Epithelial cell of prostate (primary cell): Measurements from ENCODE around the gene CSNK1A1.
"Not testable (repeated sequence)": the region's sequence is repeated elsewhere in the genome, so short reads cannot be mapped to it uniquely, and the experiment has no call there.

Experiments
- DNase-seq: peaks from one replicate; pipeline ENCODE4 v3.0.0-alpha.2; 2011; ENCODE audit warnings: low read depth, low spot score
- H3K27ac ChIP-seq: fragments of 450-650 bp; 2 replicates; pipeline ENCODE4 v1.5.1; 2017; ENCODE audit warnings: mild to moderate bottlenecking

The CSNK1A1 gene

GRCh38 chr5:149466457-149466972 lies 84.7 kb downstream of the CSNK1A1 start:
- no peak for DNase-seq
- no peak overlapping the region for H3K27ac ChIP-seq

DNA sequence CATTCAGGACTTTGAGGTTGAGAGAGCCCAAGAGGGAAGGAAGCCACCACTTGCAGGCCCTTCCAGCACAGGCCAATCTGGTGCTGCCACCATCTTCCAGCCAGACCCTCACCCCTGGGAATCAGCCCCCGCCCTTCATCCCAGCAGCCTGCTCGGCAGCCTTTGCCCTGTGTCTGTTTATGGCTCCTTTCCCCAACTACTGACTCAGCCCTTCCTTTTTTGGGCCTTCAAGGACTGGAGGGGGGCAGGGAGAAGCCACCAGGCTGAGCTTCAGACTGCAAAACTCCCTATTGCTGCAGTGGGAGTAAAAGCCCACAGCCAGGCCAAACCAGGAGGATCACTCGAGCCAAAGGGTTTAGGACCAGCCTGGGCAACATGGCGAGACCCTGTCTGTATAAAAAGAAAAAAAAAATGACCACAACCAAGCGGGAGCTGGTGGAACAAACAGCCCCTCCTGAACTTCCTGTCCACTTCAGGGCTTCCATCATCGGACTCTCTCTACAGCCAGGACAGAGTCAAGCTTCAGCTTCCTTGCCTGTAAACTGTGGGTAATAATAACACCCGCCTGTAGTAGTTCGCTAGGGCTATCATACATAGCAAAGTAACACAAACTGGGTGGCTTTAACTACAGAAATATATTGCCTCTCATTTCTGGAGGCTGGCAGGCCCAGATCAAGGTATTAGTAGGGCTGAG lies 86.3 kb downstream of the CSNK1A1 start:
- DNase-seq: no peak

GRCh38 chr5:149461907-149462306 lies 89.3 kb downstream of the CSNK1A1 start:
- H3K27ac ChIP-seq, DNase-seq: not testable (repeated sequence)

More for the DNA sequence above, 86.3 kb downstream of the CSNK1A1 start:
- H3K27ac ChIP-seq: no peak overlapping the region

DNA sequence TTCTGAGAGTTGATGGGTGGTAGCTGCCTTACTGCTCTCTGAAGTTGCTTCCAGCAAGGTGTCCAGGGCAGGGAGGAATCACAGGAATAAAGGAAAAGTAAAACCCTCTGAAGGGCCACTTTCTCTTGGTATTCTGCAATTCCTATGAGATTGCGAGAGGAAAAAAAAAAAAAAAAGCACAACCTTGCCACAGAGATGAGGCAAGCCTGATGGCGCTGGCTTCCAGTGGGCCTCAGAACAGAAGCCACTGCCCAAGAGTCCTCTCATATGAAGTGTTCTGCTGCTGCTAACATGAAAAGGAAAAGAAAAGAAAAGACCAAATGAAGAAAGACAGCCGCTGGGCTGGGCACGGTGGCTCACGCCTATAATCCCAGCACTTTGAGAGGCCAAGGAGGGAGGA lies 91.3 kb downstream of the CSNK1A1 start:
- DNase-seq: no peak
- no peak overlapping the region for H3K27ac ChIP-seq

GRCh38 chr5:149457393-149457763 lies 93.9 kb downstream of the CSNK1A1 start:
- no peak overlapping the region for H3K27ac ChIP-seq
- no peak for DNase-seq

- no peak overlapping the region for H3K27ac ChIP-seq
- DNase-seq: no peak
Measured at GRCh38 chr5:149456597-149457392, 94.4 kb downstream of the CSNK1A1 start.

GRCh38 chr5:149455889-149456409 lies 95.3 kb downstream of the CSNK1A1 start:
- no peak overlapping the region for H3K27ac ChIP-seq

DNA sequence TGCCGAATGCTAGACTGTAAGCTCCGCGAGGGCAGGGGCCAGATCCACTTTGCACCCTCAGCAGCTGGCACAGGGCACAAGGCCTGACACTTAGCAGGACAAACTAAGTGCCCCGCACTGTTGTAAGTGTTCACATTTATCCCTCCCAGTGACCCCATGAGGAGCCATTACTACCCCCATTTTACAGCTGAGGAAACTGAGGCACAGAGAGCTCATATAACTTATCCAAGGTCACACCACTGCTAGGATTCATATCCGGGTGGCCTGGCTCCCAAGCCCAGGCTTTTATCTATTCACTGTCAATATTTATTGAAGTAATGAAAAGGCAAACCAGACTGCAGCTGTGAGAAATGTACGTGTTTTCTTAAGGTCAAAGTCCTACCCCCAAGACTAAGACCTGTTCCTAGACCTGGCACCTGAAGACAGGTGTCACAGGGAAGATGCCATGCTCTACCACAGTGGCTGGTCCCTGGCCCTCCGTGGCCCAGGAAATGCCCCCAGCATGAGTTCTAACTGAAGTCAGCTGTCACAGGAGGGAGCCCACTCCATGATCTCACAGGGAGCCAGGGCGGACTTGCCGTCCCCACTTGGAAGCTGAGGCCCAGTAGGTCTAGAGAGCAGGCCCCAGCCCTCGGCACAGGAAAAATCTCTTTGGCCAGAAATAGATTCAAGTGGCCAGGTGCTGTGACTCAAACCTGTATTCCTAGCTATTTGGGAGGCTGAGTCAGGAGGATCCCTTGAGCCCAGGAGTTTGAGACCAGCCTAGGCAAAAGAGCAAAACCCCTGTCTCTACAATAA lies 97.4 kb downstream of the CSNK1A1 start:
- no peak for DNase-seq
- H3K27ac ChIP-seq: peak overlapping the region; percentile 56

More at GRCh38 chr5:149455889-149456409, 95.3 kb downstream of the CSNK1A1 start:
- DNase-seq: no peak

GRCh38 chr5:149452665-149453617 lies 98.3 kb downstream of the CSNK1A1 start:
- no peak for DNase-seq
- peak overlapping the region; percentile 56 for H3K27ac ChIP-seq

DNA sequence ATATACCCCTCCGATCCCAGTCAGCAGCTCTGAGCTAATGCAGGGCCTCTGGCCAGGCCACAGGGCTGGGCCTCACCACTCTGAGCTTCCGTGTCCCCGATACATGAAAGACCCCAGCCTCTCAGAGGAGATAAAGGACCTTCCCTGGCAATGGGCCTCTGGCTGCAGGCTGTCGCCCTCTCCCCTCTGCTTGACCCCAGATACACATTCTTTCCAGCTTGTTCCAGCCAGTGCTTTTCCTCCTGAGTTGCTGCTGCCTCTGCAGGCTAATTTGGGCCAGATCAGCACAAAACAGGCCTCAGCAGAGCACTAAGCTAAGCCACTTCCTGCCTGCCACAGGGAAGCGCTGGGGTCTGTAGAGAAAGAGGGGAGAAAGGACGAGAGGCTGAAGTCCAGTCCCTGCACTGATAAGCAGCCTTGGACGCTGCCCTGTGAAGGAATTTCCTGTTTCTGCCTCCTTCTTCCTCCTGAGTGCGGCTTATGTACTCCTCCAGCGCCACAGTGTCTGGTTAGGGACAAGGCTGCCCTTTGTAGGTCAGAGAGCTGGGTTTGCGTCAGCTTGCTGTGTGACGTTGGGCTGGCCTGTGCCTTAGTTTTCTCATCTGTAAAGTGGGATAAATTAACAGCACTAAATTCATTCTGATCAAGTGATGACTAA lies 99.1 kb downstream of the CSNK1A1 start:
- H3K27ac ChIP-seq: peak overlapping the region; percentile 56
- DNase-seq: no peak

DNA sequence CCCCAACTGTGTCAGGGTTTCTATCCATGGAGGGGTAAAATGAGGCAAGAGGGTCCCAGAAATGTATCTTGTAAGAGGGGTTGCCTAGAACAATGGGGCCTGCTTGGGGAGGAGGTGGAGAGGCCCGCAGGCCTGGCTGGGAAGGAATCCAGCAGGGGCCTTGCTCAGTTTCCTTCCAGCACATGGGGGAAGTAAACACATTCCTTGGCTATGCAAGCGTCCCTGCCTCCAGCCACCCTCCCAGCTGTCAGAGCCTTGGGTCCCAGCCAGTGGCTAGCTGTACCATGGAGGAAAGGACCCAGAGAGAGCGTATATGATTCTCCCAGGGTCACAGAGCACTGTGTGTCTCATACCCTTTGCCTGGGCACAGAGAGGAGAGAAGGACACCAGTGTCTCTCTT lies 101.0 kb downstream of the CSNK1A1 start:
- no peak overlapping the region for H3K27ac ChIP-seq

GRCh38 chr5:149448831-149449714 lies 102.2 kb downstream of the CSNK1A1 start:
- no peak overlapping the region for H3K27ac ChIP-seq
- no peak for DNase-seq

More for the DNA sequence above, 101.0 kb downstream of the CSNK1A1 start:
- no peak for DNase-seq

DNA sequence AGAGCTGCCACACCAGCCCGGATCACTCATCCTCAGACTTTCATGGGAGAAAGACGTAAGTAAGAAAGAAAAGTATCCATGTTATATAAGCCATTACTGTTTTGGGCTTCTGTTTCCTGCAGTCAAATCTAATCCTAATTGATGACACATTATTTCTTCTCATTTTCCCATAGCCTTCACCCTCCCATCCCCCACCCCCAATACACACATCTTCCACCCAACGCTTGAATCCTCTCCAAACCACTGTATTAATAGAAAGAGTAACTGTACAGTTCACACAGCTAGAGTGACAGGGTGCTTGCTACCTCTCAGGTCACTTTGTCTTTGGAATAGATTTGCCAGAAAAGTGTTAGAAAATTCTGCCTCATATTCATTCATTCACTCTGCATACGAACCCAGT lies 102.8 kb downstream of the CSNK1A1 start:
- no peak for DNase-seq
- H3K27ac ChIP-seq: no peak overlapping the region

- H3K27ac ChIP-seq: no peak overlapping the region
- no peak for DNase-seq
Measured at GRCh38 chr5:149447373-149448367, 103.6 kb downstream of the CSNK1A1 start.

GRCh38 chr5:149446794-149447193 lies 104.4 kb downstream of the CSNK1A1 start:
- H3K27ac ChIP-seq, DNase-seq: not testable (repeated sequence)

DNA sequence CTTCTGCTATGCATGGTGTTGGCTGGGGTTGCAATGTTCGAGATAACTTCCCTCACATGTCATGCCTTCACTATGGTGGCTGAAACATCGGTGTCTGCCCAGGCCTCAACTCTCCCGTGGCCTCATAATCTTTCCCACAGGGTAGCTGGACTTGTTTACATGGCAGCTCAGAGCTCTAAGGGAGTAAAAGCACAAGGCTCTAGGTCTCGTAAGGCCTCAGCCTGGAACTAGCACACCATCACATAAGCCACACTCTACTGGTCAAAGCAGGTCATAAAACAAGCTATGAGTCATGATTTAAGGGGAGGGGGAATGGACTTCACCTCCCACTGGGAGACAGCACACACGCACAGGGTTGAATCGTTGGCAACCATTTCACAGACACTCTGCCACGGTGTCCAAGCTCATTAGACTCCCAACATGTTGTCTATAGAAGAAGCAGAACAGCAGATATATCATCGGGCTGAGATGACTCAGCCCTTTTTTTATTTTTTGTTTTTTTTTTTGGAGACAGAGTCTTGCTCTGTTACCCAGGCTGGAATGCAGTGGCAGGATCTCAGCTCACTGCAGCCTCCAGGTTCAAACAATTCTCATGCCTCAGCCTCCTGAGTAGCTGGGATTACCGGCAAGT lies 105.4 kb downstream of the CSNK1A1 start:
- H3K27ac ChIP-seq: peak overlapping the region; percentile 28
- no peak for DNase-seq
